Activated CD8-positive, alpha-beta memory T cell treated with anti-CD3 and anti-CD28 coated beads, Interleukin-2, amount 10 ng/mL, durations not matched to agents 7 days and 5 days (primary cell): Measurements from ENCODE around the gene ITPKC. TPM values are rescaled to one million over a fixed set of nuclear protein-coding genes. Genes with fewer than 3 reads are reported as not detected.

Source experiments
- ATAC-seq: fragments of 150-1000 bp; cut with Tn5 transposase; one replicate; pipeline ENCODE4 v1.10.0; 2021; ENCODE audit warnings: moderate library complexity
- CTCF ChIA-PET: fragments of 350-600 bp; sonication (Branson Sonifier 250); formaldehyde crosslinking; loops from one replicate; lab custom pipeline; 2021; ENCODE audit warnings: antibody characterized with exemption; lab: Charles Lee
- DNase-seq: peaks from one replicate; pipeline ENCODE4 v3.0.0-alpha.2; 2020
- H3K27ac Mint-ChIP-seq: one replicate; pipeline ENCODE4 v1.8.0; 2021; ENCODE audit warnings: mild to moderate bottlenecking, mixed read lengths
- H3K27me3 Mint-ChIP-seq: one replicate; pipeline ENCODE4 v1.8.0; 2021; ENCODE audit warnings: mixed read lengths
- H3K36me3 Mint-ChIP-seq: one replicate; pipeline ENCODE4 v1.8.0; 2021; ENCODE audit warnings: mild to moderate bottlenecking, mixed read lengths
- H3K4me1 Mint-ChIP-seq: one replicate; pipeline ENCODE4 v1.8.0; 2021; ENCODE audit warnings: mixed read lengths
- H3K4me3 Mint-ChIP-seq: one replicate; pipeline ENCODE4 v1.8.0; 2021; ENCODE audit warnings: mild to moderate bottlenecking, moderate library complexity, mixed read lengths
- H3K9me3 Mint-ChIP-seq: one replicate; pipeline ENCODE4 v1.8.0; 2022; ENCODE audit warnings: low read depth, mixed read lengths
- total RNA-seq, 2 experiments: library from RNA; stranded (reverse); gene quantifications; one replicate each; pipeline ENCODE4 v1.2.3, GENCODE V29; 2021

Gene ITPKC
- total RNA-seq = 1 to 10 TPM; 5.6 to 5.8 TPM

DNA sequence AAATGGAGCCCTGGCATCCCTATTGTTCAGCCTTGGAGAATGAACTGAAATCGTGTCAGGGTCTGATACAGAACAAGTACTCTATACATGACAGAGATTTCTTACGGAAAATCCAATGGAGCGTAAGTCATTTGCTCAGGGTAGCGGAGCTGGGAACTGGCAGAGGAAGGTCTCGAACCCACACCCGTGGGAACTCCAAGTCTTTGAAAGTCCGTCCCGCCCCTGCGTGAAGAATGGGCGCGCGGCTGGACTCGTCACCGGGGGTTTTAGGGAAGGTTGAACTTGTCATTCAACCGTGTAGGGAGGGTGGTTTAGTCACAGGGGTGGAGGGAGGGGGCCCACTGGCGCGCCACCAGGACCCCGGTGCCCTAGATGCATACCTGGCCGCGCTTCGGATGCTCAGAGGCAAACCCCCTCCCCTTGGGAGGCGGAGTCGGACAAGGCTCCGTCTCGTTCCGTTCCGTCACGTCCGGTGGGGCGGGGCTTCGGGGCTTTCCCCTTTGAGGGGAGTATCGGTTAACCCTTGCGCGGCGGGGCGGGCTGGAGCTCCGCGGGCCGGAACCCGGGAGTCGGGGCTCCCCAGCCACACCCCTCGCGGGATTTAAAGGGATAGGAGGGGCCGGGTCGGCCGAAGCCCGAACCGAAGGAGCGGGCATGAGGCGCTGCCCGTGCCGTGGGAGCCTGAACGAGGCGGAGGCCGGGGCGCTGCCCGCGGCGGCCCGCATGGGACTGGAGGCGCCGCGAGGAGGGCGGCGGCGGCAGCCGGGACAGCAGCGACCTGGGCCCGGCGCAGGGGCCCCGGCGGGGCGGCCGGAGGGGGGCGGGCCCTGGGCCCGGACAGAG, at the start of gene ITPKC, which contains the start of gene COQ8B:
TSS of gene ITPKC (plus strand) at position 631 of the 843 bp plus-strand sequence. CDS start at position 655, 24 bp downstream.
TSS of gene COQ8B (minus strand) at position 405 of the 843 bp plus-strand sequence. CDS start 2,254 bp downstream, outside the sequence.
- Mint-ChIP-seq H3K27ac (peak within 1 kb of the TSS; percentile 96), H3K4me1 (peaks cover 64% of the 10 kb centered on the region), H3K9me3 (no peaks in the 10 kb centered on the region), H3K4me3 (peak within 1 kb of the TSS; percentile 94), H3K36me3 (peaks cover 6% of the 10 kb centered on the region), H3K27me3 (no peaks in the 10 kb centered on the region)
- peak; percentile 100 for DNase-seq
- peak; percentile 70 for ATAC-seq
- CTCF ChIA-PET = interaction anchor here (0.6 to 2.1 kb wide), 11 partner anchors 15 to 103 kb away, joined by 3 to 14 read pairs (median 5); partner anchors contain the start of genes ACTMAP, EGLN2, NUMBL and RAB4B

DNA sequence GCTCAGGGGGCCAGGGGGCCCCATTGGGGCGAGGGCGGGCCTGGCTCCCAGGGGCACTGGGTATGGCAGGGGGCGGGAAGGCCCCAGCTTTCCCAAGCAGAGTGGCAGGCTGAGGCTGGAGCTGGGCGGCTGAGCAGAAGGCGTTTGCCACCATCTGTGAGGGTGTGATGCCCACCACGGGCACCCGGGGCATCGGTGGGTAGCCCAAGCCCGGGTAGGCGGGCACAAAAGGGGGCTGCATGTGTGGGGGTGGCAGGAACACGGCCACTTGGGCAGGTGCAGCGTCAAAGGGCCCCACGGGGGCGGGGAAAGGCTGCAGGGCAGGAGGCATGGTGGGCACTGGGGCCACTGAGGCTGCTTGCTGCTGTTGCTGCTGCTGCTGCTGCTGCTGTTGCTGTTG, 49.3 kb upstream of the ITPKC start:
- CTCF ChIA-PET = no interaction called here
- ATAC-seq (no peak), DNase-seq (no peak)
- peaks cover 24% of the 10 kb centered on the region for H3K36me3 Mint-ChIP-seq
- peaks cover 5% of the 10 kb centered on the region for H3K9me3 Mint-ChIP-seq
- no peak overlapping the region for H3K4me3 Mint-ChIP-seq
- H3K27ac Mint-ChIP-seq = no peak overlapping the region
- H3K27me3 Mint-ChIP-seq = no peaks in the 10 kb centered on the region
- peaks cover 22% of the 10 kb centered on the region for H3K4me1 Mint-ChIP-seq

DNA sequence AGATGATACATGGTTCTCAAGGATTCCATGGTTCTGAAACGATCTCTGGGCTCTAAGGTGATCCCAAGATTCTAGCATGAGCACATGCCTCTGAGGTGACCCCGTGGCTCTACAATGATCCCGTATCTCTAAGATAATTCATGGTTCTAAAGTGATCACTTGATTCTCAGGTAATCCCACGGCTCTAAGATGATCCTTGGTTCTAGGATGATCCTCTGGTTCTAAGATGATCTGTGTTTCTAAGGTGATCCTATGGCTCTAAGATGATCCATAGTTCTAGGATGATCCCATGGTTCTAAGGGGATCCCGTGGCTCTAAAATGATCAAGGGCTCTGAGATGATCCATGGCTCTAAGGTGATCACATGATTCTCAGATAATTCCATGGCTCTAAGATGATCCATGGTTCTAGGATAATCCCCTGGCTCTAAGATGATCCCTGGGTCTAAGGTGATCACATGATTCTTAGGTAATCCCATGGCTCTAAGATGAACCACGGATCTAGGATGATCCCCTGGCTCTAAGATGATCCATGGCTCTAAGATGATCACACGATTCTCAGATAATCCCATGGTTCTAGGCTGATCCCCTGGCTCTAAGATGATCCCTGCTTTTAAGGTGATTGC, 47.8 kb upstream of the ITPKC start:
- Mint-ChIP-seq H3K27ac (no peak overlapping the region), H3K4me3 (no peak overlapping the region), H3K36me3 (peaks cover 24% of the 10 kb centered on the region), H3K4me1 (peaks cover 13% of the 10 kb centered on the region), H3K27me3 (no peaks in the 10 kb centered on the region), H3K9me3 (peaks cover 5% of the 10 kb centered on the region)
- DNase-seq (no peak), ATAC-seq (no peak)
- CTCF ChIA-PET = no interaction called here

DNA sequence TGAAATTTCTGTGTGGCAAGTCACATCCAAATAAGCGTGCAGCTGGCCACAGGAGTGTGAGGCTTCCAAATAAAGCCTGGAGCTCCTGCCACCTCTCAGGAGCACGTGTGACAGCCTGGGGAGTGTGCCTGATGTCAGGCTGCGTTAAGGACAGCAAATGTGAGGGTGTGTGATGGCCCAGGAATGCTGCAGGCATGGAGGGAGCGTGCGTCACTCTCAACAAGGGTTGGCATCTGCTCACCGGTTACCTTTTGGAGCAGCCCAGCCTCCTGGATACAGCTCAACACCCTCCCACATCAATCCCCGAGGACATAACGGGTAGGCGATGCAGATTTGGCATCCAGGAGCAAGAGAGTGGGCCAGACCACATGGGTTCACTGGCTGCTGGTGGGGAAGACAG, 45.5 kb upstream of the ITPKC start:
- Mint-ChIP-seq H3K27ac (no peak overlapping the region), H3K4me1 (peaks cover 6% of the 10 kb centered on the region), H3K36me3 (peaks cover 24% of the 10 kb centered on the region), H3K27me3 (no peaks in the 10 kb centered on the region), H3K9me3 (peaks cover 5% of the 10 kb centered on the region), H3K4me3 (no peak overlapping the region)
- ATAC-seq = no peak
- CTCF ChIA-PET = interaction anchor here (2.2 kb wide), 1 partner anchor 8 kb away, joined by 7 read pairs; no protein-coding TSS in a partner anchor
- DNase-seq = no peak

DNA sequence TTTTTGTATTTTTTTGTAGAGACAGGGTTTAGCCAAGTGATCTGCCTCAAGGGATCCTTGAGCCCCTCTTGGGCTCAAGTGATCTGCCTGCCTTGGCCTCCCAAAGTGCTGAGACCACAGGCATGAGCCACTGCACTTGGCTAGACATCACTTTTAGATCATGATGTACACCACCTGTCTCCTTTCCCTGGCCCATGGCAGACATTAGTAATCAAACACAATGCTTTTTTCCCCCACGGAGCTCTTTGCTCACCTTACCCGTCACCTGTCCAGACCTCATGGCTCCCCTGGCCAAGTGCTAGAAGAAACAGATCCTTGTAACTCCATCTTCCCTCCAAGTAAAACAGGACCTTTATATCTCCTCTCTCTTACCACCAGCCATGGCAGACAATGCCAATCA, 44.9 kb upstream of the ITPKC start:
- Mint-ChIP-seq H3K27me3 (no peaks in the 10 kb centered on the region), H3K36me3 (peaks cover 24% of the 10 kb centered on the region), H3K27ac (no peak overlapping the region), H3K4me1 (no peaks in the 10 kb centered on the region), H3K9me3 (peaks cover 5% of the 10 kb centered on the region), H3K4me3 (no peak overlapping the region)
- no peak for ATAC-seq
- CTCF ChIA-PET = interaction anchor here (2.2 kb wide), 1 partner anchor 9 kb away, joined by 7 read pairs; no protein-coding TSS in a partner anchor
- no peak for DNase-seq

DNA sequence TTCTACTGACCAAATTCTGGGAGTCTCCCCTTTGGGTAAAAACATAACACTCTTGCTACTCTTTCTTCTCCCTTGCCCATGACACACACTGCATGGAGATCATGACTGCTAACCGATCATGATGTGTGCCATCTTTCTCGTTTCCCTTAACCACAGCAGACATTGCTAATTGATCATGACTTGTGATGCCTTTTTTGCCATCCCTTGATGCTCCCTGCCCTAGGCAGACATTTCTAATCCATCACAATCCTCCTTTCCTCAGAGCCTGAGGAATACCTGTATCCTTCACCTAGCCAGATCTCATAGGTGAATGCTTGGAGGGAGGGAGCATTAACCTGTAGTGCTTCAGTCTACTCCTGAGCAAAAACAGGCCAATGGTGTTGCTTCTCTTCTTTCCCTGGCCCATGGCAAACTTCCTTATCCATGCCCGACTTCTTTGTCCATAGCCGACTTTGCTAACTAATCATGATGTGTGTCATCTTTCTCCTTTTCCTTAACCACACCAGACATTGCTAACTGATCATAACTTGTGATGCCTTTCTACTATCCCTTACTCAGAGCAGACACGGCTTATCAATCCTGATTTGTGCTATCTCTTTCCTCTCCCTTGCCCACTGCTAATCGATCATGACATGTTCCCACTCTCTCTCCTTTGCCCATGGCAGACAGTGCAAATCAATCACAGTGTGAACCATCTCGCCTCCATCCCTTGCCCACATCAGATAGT, 44.2 kb upstream of the ITPKC start:
- Mint-ChIP-seq H3K27ac (no peak overlapping the region), H3K36me3 (peaks cover 24% of the 10 kb centered on the region), H3K4me3 (no peak overlapping the region), H3K27me3 (no peaks in the 10 kb centered on the region), H3K9me3 (peaks cover 5% of the 10 kb centered on the region), H3K4me1 (no peaks in the 10 kb centered on the region)
- CTCF ChIA-PET = interaction anchor here (0.6 to 2.2 kb wide), 2 partner anchors 9 to 18 kb away, joined by 3 to 7 read pairs; partner anchors contain the start of gene NUMBL
- DNase-seq (no peak), ATAC-seq (no peak)

DNA sequence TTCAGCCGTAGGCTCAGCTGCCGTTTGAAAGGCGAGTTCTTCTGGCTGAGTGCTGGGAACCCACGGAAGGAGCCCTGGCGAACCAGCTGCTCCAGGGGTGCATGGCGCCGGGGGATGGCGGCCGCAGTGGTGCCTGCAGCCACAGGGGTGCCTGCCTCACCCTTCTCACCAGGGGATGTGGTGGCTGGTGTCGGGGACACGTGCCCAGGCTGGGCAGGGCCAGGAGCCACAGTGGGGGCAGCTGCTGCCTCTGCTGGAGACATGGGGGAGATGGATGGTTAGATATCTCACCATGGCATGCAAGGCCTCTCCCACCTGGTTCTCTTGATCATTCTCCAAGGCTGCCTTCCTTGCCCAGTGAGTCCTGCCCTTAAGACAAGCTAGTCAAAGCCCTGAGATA, 43.5 kb upstream of the ITPKC start:
- H3K36me3 Mint-ChIP-seq = peaks cover 21% of the 10 kb centered on the region
- H3K4me1 Mint-ChIP-seq = no peaks in the 10 kb centered on the region
- CTCF ChIA-PET = interaction anchor here (0.6 to 1.0 kb wide), 2 partner anchors 17 to 147 kb away, joined by 3 read pairs; partner anchors contain the start of gene NUMBL
- H3K4me3 Mint-ChIP-seq = no peak overlapping the region
- H3K9me3 Mint-ChIP-seq = peaks cover 5% of the 10 kb centered on the region
- no peak overlapping the region for H3K27ac Mint-ChIP-seq
- no peak for DNase-seq
- no peak for ATAC-seq
- H3K27me3 Mint-ChIP-seq = no peaks in the 10 kb centered on the region

DNA sequence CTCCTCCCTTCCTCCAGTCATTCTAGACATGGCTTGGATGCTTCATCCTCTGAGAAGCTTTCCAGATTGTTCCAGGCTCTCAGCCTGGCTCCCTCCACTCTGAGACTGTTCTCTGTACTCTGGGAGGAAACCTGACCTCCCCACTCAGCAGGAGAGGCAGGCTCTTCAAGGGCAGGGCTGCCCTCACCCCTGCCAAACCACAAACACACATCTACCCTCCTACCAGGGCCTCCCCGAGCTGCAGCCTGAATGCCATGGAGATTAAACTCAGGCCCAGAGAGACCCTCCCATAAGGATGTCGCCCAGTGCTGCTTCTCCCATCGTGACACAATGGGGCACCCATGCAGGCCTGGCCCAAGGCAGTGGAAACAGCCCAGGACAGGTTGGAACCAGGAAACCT, 42.6 kb upstream of the ITPKC start:
- CTCF ChIA-PET = interaction anchor here (1.0 to 1.7 kb wide), 2 partner anchors 11 to 146 kb away, joined by 3 to 4 read pairs; no protein-coding TSS in a partner anchor
- H3K36me3 Mint-ChIP-seq = peaks cover 13% of the 10 kb centered on the region
- DNase-seq = no peak
- no peaks in the 10 kb centered on the region for H3K27me3 Mint-ChIP-seq
- H3K4me3 Mint-ChIP-seq = no peak overlapping the region
- peaks cover 2% of the 10 kb centered on the region for H3K9me3 Mint-ChIP-seq
- no peaks in the 10 kb centered on the region for H3K4me1 Mint-ChIP-seq
- H3K27ac Mint-ChIP-seq = no peak overlapping the region
- ATAC-seq = no peak

DNA sequence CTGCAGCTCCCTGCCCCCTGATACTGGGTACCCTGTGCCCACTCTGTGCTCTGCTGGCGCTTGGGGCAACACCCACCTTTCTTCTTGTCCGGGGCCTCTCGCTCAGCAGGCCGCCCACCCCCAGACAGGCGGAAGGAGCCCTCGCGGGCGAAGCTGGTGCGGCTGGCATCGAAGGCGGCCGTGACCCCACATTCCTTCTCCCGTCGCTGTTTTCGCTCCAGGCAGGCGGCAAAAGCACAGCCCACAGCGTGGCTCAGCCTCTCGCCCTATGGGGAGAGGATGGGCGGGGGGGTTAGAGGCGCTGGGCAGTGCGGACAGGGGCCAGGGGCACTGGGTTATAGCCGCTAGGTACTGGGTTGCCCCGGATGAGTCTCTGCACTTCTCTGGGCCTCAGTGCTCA, 39.8 kb upstream of the ITPKC start:
- no peak for DNase-seq
- H3K27ac Mint-ChIP-seq = no peak overlapping the region
- H3K36me3 Mint-ChIP-seq = peaks cover 2% of the 10 kb centered on the region
- ATAC-seq = no peak
- no peak overlapping the region for H3K4me3 Mint-ChIP-seq
- H3K4me1 Mint-ChIP-seq = no peaks in the 10 kb centered on the region
- CTCF ChIA-PET = no interaction called here
- no peaks in the 10 kb centered on the region for H3K27me3 Mint-ChIP-seq
- H3K9me3 Mint-ChIP-seq = no peaks in the 10 kb centered on the region

DNA sequence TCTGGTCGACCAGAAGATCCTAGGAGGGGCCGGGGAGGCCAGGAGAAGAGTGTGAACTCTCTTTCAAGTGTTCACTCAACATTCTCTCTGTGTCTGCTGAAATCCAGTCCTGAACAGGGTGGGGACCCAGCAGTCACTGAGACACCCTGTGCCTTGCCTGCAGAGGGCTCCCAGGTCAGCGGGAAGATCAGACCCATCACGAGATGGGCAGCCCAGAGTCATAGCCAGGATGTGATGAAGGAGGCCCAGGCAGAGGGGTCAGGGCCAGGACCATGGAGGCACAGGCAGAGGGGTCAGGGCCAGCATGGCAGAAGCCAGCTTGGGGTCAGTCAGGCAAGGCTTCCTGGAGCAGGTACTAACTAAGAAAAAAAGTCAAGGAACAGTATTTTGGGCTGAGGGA, 35.9 kb upstream of the ITPKC start:
- H3K4me3 Mint-ChIP-seq = no peak overlapping the region
- H3K36me3 Mint-ChIP-seq = peaks cover 6% of the 10 kb centered on the region
- H3K27me3 Mint-ChIP-seq = no peaks in the 10 kb centered on the region
- DNase-seq = no peak
- no peaks in the 10 kb centered on the region for H3K9me3 Mint-ChIP-seq
- CTCF ChIA-PET = interaction anchor here (0.7 to 1.0 kb wide), 2 partner anchors 10 to 18 kb away, joined by 3 to 4 read pairs; no protein-coding TSS in a partner anchor
- no peak overlapping the region for H3K27ac Mint-ChIP-seq
- ATAC-seq = no peak
- no peaks in the 10 kb centered on the region for H3K4me1 Mint-ChIP-seq

DNA sequence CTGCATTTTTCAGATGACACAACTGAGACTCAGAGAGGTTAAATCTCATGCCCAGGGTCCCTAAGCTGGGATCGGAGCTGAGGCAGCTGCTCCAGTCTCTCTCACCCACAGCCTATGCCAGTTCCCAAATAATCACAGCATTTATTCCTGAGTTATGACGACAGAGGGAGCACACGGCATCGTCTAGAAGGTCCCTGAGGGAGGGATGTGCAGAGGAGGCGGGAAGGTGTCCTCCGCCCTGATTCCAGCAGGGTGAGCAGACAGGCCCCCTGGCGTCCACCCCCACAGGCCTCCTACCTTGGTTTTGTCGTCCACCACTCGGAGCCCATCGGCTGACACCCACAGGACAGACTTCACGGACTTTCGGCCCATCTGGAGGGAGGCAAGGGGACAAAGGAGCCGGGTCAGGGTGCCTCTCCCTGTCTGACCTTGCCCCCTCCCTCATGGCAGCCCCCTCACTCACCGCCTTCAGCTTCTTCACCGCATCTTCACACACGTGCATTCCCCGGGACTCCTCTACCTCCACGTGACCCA, 34.4 kb upstream of the ITPKC start:
- Mint-ChIP-seq H3K27ac (no peak overlapping the region), H3K27me3 (no peaks in the 10 kb centered on the region), H3K4me3 (no peak overlapping the region), H3K9me3 (no peaks in the 10 kb centered on the region), H3K4me1 (no peaks in the 10 kb centered on the region), H3K36me3 (peaks cover 8% of the 10 kb centered on the region)
- DNase-seq (no peak), ATAC-seq (no peak)
- CTCF ChIA-PET = interaction anchor here (1.1 kb wide), 1 partner anchor 48 kb away, joined by 4 read pairs; no protein-coding TSS in a partner anchor

DNA sequence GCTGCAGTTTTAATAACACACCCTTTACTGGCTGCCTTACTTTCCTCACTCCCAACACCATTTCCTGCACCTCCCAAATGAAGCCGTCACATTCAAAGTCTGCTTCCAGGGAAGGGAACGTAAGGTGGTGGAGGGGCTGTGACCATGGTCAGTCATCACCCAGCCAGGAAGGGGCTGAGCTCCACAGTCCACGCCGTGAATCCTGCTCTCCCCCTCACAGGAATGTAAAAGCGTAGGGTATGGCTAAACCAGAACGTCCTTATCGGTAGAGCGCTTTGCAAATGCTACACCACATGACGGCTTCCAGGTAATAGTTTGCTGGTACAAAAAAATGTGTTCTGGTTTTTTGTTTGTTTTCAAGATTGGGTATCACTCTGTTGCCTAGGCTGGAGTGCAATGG, 33.5 kb upstream of the ITPKC start:
- H3K4me1 Mint-ChIP-seq = no peaks in the 10 kb centered on the region
- CTCF ChIA-PET = interaction anchor here (1.1 kb wide), 1 partner anchor 49 kb away, joined by 4 read pairs; no protein-coding TSS in a partner anchor
- H3K4me3 Mint-ChIP-seq = no peak overlapping the region
- peaks cover 8% of the 10 kb centered on the region for H3K36me3 Mint-ChIP-seq
- H3K27me3 Mint-ChIP-seq = no peaks in the 10 kb centered on the region
- H3K9me3 Mint-ChIP-seq = no peaks in the 10 kb centered on the region
- ATAC-seq (no peak), DNase-seq (no peak)
- no peak overlapping the region for H3K27ac Mint-ChIP-seq
